Measurements from ENCODE around the gene KLC1.

The KLC1 gene

DNA sequence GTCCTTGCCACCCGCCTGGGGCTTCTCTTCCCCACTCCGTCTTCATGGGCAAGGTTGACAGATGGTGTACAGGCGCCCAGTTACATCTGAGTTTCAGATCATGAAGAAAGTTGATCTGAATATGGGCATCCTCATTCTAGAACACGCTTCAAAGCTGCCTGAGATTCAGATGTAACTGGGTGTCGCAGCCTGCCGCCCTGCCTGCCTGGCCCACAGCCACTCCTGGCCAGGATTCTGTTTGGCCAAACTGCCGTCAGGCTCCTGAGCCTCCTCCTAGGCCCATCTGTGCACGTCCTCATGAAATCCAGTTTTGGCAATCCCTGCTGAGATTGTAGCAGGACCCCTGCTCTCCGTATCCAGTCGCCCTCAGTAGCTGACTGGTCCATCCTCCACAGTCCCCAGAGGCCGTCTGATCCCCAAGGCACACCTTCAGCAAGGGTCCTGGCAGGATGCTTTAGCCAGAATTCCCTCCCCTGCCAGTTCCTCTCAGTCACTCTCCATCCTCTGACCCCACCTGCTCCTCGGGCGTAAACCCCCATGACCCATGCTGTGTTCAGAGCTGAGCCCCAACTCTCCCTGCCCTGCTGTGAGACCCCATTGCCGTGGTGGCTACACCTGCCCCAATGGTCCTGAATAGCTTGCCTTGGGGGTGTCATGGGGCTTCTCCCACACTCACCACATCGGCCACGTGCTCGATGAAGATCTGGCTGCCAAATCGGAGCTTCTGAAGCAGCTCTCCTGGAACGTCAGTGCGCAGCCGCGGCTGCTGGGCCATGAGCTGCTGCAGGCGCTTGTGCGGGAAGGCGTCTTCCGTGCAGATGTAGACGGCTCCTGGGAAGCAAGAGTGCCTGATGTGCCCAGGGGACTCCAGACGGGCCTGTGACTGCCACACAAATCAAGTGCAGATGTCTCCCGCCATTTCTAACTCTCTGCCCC lies 73.8 kb downstream of the KLC1 start:
- in situ Hi-C loops (cut with MboI; ENCODE audit: low sequenced_read_pairs): no loop called here

DNA sequence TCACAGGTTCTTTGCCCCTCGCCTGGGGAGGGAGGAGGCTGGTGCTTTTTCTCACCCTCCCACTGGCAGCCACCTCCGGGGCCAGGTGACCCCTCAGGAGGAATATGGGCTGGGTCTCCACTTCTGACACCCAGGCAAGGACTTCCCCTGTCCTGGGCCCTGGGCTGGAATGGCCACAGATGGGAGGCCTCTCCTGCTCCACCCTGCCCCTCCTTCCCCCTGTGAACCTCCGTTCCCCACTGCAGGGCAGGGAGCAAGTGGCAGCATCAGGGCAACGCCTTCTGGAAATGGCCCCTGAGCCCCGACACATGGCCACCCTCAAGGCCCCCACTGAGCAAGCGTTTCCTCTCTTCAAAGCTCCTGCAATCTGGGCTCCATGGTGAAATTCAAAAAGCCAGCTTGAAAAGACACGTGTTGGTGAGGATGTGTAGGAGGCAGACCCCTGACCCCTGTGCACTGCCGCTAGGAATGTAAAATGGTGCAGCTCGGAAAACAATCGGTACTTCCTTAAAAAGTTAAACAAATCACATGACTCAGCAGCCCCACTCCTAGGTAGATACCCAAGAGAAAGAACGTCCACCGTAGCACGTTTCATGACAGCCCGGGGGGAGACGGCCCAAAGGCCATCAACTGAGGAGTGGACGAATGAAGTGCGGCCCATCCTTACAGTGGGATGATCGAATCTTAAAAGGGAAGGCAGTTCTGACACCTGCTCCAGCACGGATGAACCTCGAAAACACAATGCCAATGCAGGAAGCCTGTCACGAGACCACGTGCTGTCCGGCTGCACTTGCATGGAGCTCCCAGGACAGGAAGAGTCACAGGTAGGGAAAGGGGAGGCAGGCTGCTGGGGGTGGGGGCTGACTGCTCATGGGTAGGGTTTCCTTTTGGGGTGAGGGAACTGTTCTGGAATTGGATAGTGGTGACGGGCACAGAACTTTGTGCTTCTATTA lies 74.7 kb downstream of the KLC1 start:
- in situ Hi-C loops (cut with MboI; ENCODE audit: low sequenced_read_pairs): no loop called here

DNA sequence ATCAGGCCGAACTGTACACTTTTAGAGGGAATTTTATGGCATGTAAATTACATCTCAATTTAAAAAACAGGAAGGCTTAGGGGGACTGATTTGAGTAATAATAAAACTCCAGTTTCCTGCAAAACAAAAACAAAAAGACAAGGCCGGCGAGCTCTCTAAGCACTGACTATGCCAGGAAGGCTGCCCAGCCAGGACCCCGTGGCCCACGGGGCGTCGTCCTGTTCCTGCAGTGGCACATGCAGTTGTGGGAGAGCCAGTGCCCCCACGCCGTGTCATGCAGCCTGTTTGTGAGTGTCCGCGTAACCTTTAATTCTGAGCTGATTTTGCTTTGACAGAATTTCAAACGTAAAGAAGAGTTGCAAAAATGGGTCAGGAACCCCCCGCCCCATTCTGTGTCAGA lies 75.7 kb downstream of the KLC1 start:
- in situ Hi-C loops (cut with MboI; ENCODE audit: low sequenced_read_pairs): no loop called here

DNA sequence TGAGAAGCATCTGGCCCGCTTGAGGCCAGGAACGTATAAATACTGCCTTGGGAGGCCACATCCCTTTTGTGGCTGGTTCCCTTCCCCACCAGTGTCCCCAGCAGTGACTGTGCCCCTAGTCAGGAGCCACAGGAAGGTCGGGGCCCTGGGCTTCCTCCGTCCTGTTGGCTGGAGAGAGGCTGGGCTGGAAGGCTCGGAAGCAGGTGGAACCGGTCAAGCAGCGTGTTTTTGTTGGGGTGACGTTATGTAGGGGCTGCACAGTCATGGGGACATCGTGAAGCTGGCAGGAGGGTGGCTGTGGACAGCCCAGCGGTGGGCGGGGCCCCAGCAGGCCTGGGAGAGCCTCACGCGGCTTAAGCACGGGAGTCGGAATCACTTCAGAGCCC lies 76.1 kb downstream of the KLC1 start:
- in situ Hi-C loops (cut with MboI; ENCODE audit: low sequenced_read_pairs): no loop called here

DNA sequence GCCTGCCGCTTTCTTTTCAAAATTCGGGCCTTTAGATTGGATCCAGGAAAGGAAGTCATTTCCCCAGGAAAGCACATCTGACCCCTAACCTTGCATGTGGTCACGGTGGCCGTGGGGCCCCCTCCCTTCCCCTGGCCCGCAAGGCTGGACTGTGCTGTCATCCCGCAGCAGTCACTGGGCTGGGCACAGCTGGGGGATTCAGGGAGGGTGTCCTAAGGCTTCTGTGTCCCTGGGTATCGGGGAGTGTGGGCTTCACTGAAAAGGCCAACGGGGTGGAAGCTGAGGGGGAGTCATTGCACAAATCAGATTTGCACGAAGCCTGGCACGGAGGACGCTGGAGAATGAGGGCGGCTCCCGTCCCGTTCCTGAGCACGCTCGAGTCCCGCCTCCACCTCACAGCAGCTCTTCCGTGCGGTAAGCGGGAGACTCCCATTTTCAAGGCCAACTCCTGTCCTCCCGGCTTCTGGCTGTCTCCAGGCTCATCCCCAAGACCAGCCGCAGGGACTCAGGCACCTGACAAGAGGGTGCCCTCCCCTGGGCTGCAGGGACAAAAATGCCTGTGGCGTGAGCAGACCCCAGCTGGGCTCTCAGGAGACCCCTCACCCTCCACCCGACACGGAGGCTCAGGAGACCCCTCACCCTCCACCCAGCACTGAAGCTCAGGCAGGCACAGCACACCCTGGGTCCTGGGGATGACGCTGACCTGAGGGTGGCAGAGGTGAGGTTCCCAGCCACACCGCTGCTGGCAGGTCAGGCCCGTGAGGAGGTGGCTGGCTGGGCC lies 76.7 kb downstream of the KLC1 start:
- in situ Hi-C loops (cut with MboI; ENCODE audit: low sequenced_read_pairs): no loop called here

DNA sequence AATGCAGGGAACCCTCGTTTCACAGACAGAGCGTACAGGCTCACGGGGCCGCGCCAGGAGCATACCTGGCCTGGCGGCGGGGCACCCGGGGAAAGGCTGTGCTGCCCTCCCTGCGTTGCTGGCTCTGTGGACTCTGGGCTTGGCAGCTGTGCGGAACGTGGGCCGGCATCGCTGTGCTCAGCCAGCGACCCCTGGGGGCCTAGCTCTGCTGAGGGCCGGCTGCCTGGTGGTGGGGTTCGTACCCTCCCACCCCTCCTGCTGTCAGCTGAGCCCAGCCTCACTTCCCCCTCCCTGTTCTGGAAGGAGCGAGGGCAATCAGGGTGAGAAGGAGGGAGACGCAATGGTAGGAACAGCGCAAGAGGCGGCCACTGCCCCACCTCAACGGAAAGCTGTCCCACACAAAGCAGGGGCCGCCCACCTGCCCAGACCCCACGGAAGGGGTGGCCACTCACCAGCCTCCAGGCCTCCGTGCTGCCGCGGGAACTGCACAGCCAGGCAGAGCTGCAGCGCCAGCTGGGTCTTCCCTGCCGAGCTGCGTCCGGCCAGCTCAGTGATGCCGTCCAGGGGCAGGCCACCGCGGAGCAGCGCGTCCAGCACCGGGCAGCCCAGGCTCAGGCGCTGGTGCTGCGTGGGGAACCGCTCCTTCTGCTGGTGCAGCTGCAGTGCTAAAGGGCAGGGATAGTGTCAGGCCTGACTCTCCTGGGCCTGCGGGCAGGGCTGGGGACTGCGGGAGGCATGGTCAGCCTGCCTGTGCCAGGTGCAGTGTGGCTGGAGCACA lies 77.7 kb downstream of the KLC1 start:
- in situ Hi-C loops (cut with MboI; ENCODE audit: low sequenced_read_pairs): no loop called here

DNA sequence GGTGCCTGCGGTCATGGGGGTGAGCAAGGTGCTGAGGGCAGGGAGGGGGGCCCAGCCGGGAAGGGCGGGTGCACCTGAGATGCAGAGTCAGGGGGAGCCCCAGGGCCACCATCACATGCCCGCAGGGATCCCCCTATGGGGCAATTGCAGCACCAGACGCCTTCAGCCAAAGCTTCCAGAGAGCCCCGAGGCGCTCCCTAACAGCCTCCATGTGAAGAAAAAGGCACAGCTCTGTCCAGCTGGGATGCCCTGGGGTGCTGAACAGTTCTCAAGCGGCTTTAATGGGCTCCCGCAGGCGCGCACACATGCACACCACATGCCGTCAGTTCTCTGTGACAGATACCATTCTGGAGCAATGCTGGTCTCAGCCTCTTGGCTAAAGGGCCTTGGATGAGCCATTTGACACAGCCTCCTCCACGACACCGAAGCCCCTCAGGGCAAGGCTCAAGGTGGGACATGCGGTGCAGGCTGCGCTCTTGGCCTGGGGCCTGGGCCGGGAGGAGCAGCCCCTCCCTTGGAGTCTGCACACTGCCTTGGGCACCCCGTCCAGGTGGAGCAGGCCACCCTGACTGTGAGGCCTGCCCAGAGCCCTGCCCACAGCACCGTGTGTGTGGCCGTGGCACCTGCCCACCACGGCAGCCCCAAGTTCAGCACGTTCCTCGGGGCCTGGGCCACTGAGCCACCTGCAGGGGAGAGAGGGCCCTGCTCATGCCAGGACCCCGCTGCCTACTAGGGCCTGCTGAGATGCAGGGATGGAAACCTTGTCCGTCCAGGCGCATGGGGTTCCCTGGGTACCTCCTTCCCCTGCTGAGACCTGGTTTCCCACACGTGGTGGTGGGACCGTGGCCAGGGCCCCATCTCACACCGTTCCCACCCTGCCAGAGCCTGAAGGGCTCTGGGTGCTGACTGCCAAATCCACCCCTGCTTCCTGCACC lies 78.6 kb downstream of the KLC1 start:
- in situ Hi-C loops (cut with MboI; ENCODE audit: low sequenced_read_pairs): no loop called here

DNA sequence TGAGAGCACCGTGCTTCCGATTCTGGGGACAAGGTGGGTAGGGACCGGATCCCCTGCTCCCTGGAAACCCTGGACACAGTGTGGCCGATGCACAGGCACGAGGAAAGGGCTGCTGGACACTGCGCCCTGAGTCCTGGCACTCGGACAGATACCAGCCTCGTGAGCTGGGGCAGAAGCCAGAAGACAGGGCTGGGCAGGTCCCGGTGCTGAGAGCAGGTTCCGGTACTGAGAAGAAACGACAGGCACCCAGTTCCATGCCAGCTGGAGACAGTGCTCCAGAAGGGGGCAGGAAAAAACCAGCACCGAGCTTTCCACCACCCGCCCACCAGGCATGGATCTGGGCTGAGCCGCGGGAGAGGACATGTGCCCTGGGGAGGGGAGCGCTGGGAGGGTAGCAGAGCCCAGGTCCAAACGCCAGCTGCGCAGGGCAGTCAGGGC lies 79.8 kb downstream of the KLC1 start:
- in situ Hi-C loops (cut with MboI; ENCODE audit: low sequenced_read_pairs): no loop called here

DNA sequence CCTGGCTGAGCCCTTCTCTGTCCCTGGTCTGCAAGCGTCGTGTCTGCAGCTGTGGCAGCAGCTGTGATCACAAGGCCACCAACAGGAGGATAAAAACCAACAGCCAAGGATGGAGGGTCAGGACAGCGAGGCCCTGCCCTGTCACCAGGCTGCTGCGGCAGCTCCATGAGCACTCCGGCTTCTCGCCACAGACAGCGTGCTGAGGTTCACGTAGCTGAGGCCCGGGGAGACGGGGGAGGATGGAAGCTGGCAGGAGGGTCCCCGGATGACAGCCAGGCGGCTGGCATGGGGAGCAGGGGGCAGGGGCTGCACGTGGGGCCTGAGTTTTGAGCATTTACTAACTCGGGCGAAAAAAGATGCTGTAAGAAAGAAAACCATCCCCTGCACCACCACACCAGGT lies 80.8 kb downstream of the KLC1 start:
- in situ Hi-C loops (cut with MboI; ENCODE audit: low sequenced_read_pairs): no loop called here

DNA sequence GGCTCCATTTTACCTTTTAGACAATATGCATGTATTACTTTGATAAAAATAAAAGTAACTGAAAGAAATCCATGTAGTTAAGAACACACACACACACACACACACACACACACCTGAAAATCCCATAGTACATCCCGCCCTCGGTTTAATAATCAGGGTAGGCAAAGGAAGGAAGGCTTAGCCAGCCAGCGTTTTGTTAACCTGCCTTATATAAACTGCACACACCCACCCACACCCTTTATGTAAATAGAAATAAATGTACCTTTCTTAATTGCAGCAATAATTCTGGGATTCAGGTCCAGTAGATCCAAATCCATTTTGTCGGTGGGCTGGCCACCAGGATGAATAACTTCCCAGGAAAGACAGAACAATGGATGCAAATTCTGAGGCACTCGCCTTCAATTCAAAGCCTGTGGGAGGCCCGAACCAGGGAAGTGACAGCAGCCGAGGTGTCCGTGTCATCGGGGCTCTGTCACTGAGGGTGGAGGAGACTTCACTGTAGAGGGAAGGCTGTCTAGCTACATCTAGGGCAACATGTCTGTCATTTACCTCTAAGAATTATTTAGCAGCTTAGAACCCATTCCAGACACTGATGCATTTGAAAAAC lies 81.9 kb downstream of the KLC1 start:
- in situ Hi-C loops (cut with MboI; ENCODE audit: low sequenced_read_pairs): no loop called here

DNA sequence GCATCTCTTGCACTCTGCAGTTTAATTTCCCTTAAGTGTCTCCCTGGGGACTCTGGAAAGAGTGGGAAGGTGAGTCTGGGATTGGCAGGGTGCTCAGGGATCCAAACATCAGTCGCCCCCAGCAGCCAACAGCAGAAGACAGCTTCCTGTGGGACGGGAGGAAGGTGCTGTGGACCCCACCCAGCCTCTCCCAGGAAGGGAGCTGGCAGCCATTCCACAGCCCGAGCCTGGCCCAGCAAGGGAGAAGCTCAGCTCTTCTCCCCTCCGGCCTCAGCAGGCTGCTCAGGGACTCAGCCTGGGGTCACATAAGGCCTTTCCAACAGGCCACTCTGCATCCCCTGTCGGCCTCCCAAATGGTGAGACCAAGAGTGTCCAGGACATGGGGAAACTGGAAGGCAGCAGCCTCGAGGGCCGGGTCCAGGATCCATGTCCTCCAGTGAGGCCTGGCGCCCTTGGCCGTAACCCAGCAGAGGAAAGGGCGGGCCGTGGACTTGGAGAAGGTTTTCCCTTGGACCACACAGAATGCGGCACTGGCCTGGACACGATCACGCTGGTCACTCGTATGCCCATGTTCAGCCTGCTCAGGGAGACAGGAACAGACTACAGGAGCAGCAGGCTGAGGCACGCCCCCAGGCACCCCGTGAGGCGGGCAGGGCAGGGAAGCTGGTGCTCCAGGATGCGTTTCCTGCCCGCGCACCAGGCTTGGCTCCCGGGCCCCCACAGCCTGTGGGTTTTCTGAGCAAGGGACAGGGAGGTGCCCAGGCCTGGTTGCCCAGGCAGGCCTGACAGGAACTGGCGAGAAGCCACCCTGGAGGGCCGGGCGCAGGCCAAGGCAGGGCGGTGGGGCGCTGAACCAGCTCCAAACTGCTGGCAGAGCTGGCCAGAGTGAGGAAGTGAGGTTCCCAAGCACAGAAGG lies 82.8 kb downstream of the KLC1 start:
- in situ Hi-C loops (cut with MboI; ENCODE audit: low sequenced_read_pairs): no loop called here

DNA sequence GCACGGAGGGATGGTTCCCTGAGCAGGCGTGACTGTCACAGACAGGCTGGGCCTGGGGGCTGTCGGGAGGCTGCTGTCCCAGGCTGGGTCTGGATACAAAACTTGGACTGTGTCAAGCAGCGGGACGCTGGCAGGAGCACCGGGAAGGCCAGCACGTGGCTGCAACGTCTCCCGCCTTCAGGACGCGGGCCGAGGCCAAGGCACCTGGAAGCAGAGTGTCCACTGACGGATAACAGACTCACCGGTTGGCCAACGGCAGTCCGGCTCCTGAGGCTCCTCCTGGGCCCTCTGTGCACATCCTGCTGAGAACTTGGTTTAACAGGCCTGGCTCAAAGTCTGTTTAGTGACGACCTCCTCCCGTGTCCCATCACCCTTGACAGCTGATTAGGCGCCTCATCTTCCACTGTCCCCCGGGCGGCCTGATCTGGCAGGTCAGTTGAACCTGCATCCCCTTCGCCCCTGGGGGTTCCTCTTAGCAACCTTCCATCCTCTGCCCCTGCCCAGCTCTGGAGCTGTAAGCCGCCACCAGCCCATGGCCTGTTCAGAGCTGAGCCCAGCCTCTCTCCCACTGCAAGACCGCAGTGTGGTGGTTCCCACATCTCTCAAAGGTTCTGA lies 83.7 kb downstream of the KLC1 start:
- in situ Hi-C loops (cut with MboI; ENCODE audit: low sequenced_read_pairs): no loop called here

DNA sequence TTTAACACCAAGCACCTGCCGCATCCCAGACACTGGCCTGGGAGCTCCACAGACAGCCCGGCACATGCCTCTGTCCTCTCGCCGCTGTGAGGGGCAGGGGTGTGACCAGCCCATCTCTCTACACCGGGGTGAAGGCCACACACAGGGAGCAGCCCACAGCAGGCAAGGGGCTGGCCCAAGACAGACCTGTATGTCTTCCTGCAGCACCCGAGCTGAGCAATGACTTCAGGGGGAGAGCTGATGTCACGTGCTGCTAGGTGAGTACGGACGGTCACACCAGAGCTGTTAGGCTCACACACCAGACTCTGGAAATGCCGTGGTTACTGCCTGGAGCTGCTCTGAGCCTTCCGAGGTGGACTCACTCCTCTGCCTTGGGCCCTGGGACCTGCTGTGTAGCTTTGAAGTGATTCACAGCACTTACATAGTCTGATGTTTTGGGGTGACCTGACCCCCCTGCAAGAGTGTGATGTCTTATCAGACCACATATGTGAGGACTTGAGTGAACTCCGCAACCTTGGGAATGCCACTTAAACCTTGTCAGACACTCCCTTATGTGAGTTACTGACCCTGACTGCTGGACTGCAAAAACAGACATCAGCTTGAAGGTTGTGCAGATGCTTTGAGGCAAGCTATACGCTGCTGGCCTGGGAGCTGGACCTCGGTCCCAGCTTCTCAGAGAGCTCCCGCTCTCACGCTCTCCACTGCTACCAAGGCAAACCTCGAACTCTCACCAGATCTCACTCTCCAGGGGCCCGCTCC lies 84.5 kb downstream of the KLC1 start:
- in situ Hi-C loops (cut with MboI; ENCODE audit: low sequenced_read_pairs): no loop called here

DNA sequence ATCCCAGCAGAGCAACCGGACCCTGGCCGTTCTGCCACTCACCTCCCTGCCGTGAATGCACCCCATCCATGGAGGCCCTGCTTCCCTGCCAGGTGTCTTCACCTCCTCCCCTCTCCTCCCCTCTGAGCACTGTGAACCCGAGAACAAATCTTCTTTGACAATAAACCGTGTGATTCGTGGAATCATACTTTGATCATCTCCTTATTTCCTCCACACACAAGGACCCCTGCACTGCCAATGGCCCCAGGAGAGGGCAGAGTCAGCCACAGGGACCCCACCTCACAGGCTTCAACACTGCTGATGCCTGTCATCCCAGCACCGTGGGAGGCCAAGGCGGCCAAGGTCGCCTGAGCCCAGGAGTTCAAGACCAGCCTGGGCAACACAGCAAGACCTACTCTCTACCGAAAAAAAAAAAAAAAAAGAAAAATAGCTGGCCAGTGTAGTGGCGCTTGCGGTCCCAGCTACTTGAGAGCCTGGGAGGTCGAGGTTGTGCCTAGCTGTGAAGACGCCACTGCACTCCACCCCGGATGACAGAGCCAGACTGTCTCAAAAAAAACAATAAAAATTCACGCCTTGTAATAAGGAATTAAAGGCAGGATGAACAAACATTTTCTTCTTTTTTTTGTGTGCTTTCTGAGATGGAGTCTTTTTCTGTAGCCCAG lies 85.2 kb downstream of the KLC1 start:
- in situ Hi-C loops (cut with MboI; ENCODE audit: low sequenced_read_pairs): no loop called here

DNA sequence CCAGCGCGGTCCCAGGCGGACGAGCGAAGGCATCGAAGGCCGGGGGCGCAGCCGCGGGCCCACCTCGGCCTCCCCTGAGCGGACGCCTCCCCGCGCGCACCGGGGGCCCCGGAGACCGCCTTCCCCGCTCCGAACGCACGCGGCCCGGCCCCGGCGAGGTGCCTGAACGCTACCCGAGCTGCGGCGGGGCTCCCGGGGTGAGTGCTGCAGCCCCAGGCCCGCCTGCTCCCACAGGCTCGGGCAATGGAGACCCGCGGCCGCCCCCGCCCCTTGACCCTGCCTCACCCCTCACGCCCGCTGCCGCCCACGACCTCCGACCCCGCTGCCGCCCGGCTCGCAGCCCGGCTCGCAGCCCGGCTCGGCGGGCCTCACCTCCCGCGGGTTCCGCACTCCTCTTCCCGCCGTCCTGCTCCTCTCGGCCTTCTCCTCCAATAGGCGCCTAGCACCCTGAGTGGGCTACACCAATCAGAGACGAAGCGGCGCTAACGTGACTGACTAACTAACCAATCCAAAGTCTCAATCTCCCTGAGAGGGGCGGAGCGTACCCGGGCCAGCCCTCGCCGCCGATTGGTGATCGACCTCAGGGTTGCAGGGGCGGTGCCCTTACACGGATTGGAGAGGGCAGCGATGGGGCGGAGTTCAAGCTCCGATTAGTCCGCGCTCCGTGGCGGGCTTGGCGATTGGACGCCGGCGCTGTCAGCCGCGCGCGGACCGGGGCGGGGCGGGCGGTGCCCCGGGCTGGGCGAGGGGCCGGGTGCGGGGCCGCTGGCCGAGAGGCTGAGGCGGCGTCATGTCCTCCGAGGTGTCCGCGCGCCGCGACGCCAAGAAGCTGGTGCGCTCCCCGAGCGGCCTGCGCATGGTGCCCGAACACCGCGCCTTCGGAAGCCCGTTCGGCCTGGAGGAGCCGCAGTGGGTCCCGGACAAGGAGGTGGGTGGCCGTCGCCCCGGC lies 86.3 kb downstream of the KLC1 start, which contains the start of the genes XRCC3 and ZFYVE21:
Gene XRCC3, minus strand, starts transcription at position 400 of the 949 bp plus-strand sequence. CDS start 4,364 bp downstream, outside the sequence.
Gene ZFYVE21, plus strand, starts transcription at position 759 of the 949 bp plus-strand sequence. Its CDS starts 32 bp downstream, at position 791.
- in situ Hi-C loops (cut with MboI; ENCODE audit: low sequenced_read_pairs): no loop called here

Measured in HL-60/S4 treated with phorbol 12-myristate 13-acetate at 8.2 ng/mL for 4 days and 3 days (cell line).